SK-N-SH treated with all-trans-retinoic acid at 6 μM for 48 hours (cell line): Measurements from ENCODE around the gene DDX3X.
A peak's percentile ranks its signal among the peaks of the same experiment; 100 is the strongest.
"Not testable (repeated sequence)": the region's sequence is repeated elsewhere in the genome, so short reads cannot be mapped to it uniquely, and the experiment has no call there.

Experiments
- ATAC-seq: fragments of 200-7000 bp; cut with Tn5 transposase; 3 replicates; pipeline ENCODE4 v1.9.1; 2020; ENCODE audit warnings: mild to moderate bottlenecking, moderate library complexity
- ARNTL ChIP-seq: fragments of 450-650 bp; formaldehyde crosslinking; IDR thresholded peaks from 2 replicates; pipeline ENCODE4 v1.5.0; 2020; ENCODE audit warnings: low read depth, mild to moderate bottlenecking, moderate library complexity, borderline replicate concordance
- BACH2 ChIP-seq: fragments of 250-450 bp; sonication (Bioruptor Pico); IDR thresholded peaks from 2 replicates; pipeline ENCODE4 v1.9.0; 2021; ENCODE audit warnings: mild to moderate bottlenecking, borderline replicate concordance
- CSDC2 ChIP-seq: fragments of 250-450 bp; sonication (Bioruptor Pico); IDR thresholded peaks from 2 replicates; pipeline ENCODE4 v1.5.0; 2020; ENCODE audit warnings: mild to moderate bottlenecking, moderate library complexity
- GLIS3 ChIP-seq: fragments of 250-450 bp; sonication (Bioruptor Pico); IDR thresholded peaks from 2 replicates; pipeline ENCODE4 v1.5.0; 2020; ENCODE audit warnings: mild to moderate bottlenecking, moderate library complexity
- ISL1 ChIP-seq: fragments of 250-450 bp; sonication (Bioruptor Pico); IDR thresholded peaks from 2 replicates; pipeline ENCODE4 v2.1.2; 2022; ENCODE audit warnings: mild to moderate bottlenecking, moderate library complexity
- OSR1 ChIP-seq: fragments of 250-450 bp; sonication (Bioruptor Pico); IDR thresholded peaks from 2 replicates; pipeline ENCODE4 v1.8.0; 2022; ENCODE audit warnings: moderate library complexity, mild to moderate bottlenecking, inconsistent platforms
- PPARA ChIP-seq: fragments of 250-450 bp; sonication (Bioruptor Pico); IDR thresholded peaks from 2 replicates; pipeline ENCODE4 v1.5.0; 2020; ENCODE audit warnings: mild to moderate bottlenecking, borderline replicate concordance
- RARB ChIP-seq: fragments of 250-450 bp; sonication (Bioruptor Pico); IDR thresholded peaks from 2 replicates; pipeline ENCODE4 v1.8.0; 2021; ENCODE audit warnings: mild to moderate bottlenecking, moderate library complexity
- SNAI2 ChIP-seq: fragments of 250-450 bp; sonication (Bioruptor Pico); IDR thresholded peaks from 2 replicates; pipeline ENCODE4 v1.5.0; 2020; ENCODE audit warnings: mild to moderate bottlenecking, moderate library complexity
- TCF4 ChIP-seq: fragments of 250-450 bp; sonication (Bioruptor Pico); IDR thresholded peaks from 2 replicates; pipeline ENCODE4 v1.8.0; 2021; ENCODE audit warnings: mild to moderate bottlenecking, moderate library complexity, borderline replicate concordance
- TOX ChIP-seq: fragments of 250-450 bp; sonication (Bioruptor Pico); IDR thresholded peaks from 2 replicates; pipeline ENCODE4 v1.8.0; 2021; ENCODE audit warnings: mild to moderate bottlenecking, moderate library complexity, borderline replicate concordance
- ZC3H10 ChIP-seq: fragments of 250-450 bp; sonication (Bioruptor Pico); IDR thresholded peaks from 2 replicates; pipeline ENCODE4 v1.5.1; 2021; ENCODE audit warnings: mild to moderate bottlenecking, moderate library complexity
- ZFP30 ChIP-seq: fragments of 450-650 bp; formaldehyde crosslinking; IDR thresholded peaks from 2 replicates; pipeline ENCODE4 v1.5.0; 2022; ENCODE audit warnings: mild to moderate bottlenecking, moderate library complexity
- ZNF565 ChIP-seq: fragments of 450-650 bp; formaldehyde crosslinking; conservative IDR thresholded peaks from 2 replicates; pipeline ENCODE4 v1.5.0; 2020; ENCODE audit warnings: low read depth, mild to moderate bottlenecking, moderate library complexity
- ZNF70 ChIP-seq: fragments of 450-650 bp; formaldehyde crosslinking; IDR thresholded peaks from 2 replicates; pipeline ENCODE4 v1.5.0; 2020; ENCODE audit warnings: mild to moderate bottlenecking, moderate library complexity
- TF ChIP-seq, protein P1 (sequence below): fragments of 250-450 bp; sonication (Bioruptor Pico); IDR thresholded peaks from 2 replicates; pipeline ENCODE4 v1.5.1; 2020; ENCODE audit warnings: low read depth, mild to moderate bottlenecking, moderate library complexity
- TF ChIP-seq, protein P2 (sequence below): fragments of 250-450 bp; sonication (Bioruptor Pico); IDR thresholded peaks from 2 replicates; pipeline ENCODE4 v1.5.1; 2021; ENCODE audit warnings: mild to moderate bottlenecking, moderate library complexity
- TF ChIP-seq, protein P3 (sequence below): fragments of 250-450 bp; sonication (Bioruptor Pico); IDR thresholded peaks from 2 replicates; pipeline ENCODE4 v1.8.0; 2021; ENCODE audit warnings: low read depth, mild to moderate bottlenecking, moderate library complexity, borderline replicate concordance
- TF ChIP-seq, protein P4 (sequence below): fragments of 250-450 bp; sonication (Bioruptor Pico); IDR thresholded peaks from 2 replicates; pipeline ENCODE4 v1.8.0; 2020; ENCODE audit warnings: mild to moderate bottlenecking, moderate library complexity, borderline replicate concordance

Gene DDX3X

DNA sequence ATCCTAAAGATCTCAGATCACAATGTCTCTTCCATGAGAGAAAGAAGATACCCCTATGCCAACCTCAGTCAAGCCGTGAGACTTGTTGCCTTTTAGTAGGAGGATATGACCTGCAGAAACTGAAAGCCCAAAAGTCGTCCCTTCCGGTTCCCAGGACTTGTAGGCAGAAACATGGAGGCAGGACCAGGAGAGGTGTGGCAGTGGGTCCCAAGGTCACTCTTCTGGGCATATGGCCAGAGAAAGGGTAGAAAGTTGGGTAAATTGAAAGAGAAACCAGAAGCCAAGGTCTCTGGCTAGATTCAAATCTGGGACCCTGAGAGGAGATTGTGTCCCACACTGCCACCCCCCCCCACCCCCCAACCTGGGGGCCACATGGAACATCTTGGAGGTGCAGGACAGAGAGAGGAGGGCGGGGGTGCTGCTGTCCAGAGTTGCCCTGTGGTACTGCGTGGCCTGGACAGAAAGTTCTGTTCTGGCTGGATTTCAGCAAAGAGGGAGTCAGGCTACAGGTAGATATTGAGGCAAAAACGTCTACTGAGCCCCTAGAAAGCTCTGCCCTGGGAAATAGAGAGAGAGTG is 55.4 kb downstream of the DDX3X start (continued):
- TF ChIP-seq, protein P1, sequence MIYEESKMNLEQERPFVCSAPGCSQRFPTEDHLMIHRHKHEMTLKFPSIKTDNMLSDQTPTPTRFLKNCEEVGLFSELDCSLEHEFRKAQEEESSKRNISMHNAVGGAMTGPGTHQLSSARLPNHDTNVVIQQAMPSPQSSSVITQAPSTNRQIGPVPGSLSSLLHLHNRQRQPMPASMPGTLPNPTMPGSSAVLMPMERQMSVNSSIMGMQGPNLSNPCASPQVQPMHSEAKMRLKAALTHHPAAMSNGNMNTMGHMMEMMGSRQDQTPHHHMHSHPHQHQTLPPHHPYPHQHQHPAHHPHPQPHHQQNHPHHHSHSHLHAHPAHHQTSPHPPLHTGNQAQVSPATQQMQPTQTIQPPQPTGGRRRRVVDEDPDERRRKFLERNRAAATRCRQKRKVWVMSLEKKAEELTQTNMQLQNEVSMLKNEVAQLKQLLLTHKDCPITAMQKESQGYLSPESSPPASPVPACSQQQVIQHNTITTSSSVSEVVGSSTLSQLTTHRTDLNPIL (CRISPR knock-in tag): no peak
- TF ChIP-seq TOX (no peak), ZC3H10 (CRISPR knock-in tag) (no peak), ZNF565 (CRISPR knock-in tag) (no peak)

DNA sequence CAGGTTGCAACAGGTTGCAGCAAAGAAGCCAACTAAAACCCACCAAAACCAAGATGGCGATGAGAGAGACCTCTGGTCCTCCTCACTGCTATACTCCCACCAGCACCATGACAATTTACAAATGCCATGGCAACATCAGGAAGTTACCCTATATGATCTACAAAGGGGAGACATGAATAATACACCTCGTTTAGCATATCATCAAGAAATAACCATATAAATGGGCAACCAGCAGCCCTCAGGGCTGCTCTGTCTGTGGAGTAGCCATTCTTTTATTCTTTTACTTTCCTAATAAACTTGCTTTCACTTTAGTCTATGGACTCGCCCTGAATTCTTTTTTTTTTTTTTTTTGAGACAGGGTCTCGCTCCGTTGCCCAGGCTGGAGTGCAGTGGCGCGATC is 56.6 kb downstream of the DDX3X start:
- ATAC-seq: not testable (repeated sequence)

DNA sequence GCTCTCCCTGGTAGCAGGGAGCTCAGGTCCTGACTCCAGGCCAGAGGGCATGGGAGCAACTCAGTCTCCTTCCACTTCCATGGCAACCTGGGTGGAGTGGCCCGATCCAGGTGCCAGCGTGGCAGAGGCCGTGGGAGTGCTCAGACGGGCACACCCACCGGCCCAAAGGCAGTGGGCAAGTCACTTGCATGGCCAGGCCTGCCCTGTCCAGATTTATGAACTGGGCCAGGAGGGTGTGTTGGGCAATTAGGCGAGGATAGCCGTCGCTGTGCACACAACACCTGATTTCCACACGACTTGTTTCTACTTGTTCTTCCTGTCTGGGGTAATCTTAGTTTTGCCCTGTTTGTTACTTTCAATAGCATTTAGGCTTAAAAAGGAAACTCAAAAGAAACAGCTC is 57.6 kb downstream of the DDX3X start:
- ATAC-seq: no peak
- TF ChIP-seq TCF4 (CRISPR knock-in tag) (no peak), TOX (no peak), ISL1 (CRISPR knock-in tag) (no peak), OSR1 (no peak), BACH2 (no peak), ZC3H10 (CRISPR knock-in tag) (no peak), GLIS3 (CRISPR knock-in tag) (no peak), ZNF70 (no peak), ZNF565 (CRISPR knock-in tag) (no peak), ARNTL (CRISPR knock-in tag) (no peak), ZFP30 (CRISPR knock-in tag) (no peak), SNAI2 (CRISPR knock-in tag) (no peak), RARB (CRISPR knock-in tag) (no peak)
- TF ChIP-seq, protein P2, sequence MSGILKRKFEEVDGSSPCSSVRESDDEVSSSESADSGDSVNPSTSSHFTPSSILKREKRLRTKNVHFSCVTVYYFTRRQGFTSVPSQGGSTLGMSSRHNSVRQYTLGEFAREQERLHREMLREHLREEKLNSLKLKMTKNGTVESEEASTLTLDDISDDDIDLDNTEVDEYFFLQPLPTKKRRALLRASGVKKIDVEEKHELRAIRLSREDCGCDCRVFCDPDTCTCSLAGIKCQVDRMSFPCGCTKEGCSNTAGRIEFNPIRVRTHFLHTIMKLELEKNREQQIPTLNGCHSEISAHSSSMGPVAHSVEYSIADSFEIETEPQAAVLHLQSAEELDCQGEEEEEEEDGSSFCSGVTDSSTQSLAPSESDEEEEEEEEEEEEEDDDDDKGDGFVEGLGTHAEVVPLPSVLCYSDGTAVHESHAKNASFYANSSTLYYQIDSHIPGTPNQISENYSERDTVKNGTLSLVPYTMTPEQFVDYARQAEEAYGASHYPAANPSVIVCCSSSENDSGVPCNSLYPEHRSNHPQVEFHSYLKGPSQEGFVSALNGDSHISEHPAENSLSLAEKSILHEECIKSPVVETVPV: no peak
- TF ChIP-seq, protein P1 (CRISPR knock-in tag): no peak
- TF ChIP-seq, protein P3, sequence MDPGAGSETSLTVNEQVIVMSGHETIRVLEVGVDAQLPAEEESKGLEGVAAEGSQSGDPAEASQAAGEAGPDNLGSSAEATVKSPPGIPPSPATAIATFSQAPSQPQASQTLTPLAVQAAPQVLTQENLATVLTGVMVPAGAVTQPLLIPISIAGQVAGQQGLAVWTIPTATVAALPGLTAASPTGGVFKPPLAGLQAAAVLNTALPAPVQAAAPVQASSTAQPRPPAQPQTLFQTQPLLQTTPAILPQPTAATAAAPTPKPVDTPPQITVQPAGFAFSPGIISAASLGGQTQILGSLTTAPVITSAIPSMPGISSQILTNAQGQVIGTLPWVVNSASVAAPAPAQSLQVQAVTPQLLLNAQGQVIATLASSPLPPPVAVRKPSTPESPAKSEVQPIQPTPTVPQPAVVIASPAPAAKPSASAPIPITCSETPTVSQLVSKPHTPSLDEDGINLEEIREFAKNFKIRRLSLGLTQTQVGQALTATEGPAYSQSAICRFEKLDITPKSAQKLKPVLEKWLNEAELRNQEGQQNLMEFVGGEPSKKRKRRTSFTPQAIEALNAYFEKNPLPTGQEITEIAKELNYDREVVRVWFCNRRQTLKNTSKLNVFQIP (CRISPR knock-in tag): no peak
- TF ChIP-seq, protein P4, sequence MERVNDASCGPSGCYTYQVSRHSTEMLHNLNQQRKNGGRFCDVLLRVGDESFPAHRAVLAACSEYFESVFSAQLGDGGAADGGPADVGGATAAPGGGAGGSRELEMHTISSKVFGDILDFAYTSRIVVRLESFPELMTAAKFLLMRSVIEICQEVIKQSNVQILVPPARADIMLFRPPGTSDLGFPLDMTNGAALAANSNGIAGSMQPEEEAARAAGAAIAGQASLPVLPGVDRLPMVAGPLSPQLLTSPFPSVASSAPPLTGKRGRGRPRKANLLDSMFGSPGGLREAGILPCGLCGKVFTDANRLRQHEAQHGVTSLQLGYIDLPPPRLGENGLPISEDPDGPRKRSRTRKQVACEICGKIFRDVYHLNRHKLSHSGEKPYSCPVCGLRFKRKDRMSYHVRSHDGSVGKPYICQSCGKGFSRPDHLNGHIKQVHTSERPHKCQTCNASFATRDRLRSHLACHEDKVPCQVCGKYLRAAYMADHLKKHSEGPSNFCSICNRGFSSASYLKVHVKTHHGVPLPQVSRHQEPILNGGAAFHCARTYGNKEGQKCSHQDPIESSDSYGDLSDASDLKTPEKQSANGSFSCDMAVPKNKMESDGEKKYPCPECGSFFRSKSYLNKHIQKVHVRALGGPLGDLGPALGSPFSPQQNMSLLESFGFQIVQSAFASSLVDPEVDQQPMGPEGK (CRISPR knock-in tag): no peak

DNA sequence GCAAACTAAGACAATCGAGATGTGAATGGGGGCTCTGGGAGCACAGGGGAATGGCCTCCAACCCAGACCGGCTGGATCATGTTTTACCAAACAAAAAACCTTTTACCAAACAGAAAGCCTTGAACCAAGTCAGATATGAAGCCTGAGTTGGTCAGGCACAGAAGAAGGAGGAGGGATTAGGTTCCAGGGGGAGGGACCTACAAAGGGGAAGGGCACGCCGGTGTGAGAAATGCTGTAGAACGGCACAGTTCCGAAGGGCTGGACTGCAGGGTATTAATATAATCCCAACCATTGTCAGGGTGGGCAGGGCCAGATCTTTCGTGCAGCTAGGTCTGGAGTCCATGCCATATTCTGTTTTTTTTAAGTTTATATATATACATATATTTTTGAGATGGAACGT is 60.3 kb downstream of the DDX3X start:
- TF ChIP-seq TOX (no peak), ZNF70 (no peak), CSDC2 (no peak), ZC3H10 (CRISPR knock-in tag) (no peak), OSR1 (no peak), ZNF565 (CRISPR knock-in tag) (no peak), ARNTL (CRISPR knock-in tag) (no peak), PPARA (CRISPR knock-in tag) (no peak), GLIS3 (CRISPR knock-in tag) (no peak), BACH2 (no peak), RARB (CRISPR knock-in tag) (no peak)
- TF ChIP-seq, protein P4 (CRISPR knock-in tag): no peak
- ATAC-seq: peak; percentile 36; the same call in 1 of the 3 replicates
